Skeletal muscle cell (primary cell): ENCODE data around the gene HDAC7.
A peak's percentile ranks its signal among the peaks of the same experiment; 100 is the strongest.

Experiments used
- DNase-seq: peaks from one replicate; pipeline ENCODE4 v3.0.0-alpha.2; 2010; ENCODE audit warnings: low read depth
- H3K4me3 ChIP-seq: 2 replicates; pipeline ENCODE4 v1.5.1; 2011; ENCODE audit warnings: low read depth, mild to moderate bottlenecking, control low read depth, low read length, moderate library complexity

HDAC7 gene

DNA sequence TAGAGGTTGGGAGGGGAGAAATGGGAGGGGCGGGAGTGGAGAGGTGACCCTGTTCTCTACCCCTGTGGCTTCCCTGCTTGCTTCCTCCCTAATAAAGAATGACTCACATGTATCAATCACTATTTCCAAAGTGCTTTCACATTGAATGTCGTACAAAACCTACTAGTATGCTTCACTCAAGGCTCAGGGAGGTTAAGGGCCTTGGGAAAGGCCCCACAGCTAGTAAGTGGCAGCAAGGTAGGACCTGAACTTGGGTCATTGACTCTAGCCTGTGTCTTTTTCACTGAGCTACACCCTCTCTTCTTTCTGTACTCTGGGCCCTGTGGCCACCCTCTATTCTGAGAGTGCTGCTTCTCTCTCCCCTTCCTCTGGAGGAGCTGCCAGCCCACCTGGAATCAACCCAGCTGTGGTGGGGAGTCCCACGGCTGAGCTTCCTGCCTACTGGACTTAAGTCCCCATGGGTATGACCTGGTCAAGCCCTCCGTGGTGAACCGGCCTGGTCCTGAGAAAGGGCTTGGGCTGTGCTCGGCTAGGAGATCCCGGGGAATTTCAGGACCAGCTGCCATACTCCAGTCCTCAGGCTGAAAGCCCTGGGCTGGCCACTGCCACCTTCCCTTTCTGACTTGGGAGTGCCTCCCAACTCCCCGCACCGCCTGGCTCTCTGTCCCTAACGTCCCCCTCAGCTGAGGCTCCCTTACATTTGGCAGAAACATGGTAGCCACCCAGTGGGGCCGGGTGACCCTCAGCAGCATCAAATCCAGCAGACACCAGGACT is 33.6 kb downstream of the HDAC7 start:
- no peak overlapping the region for H3K4me3 ChIP-seq

DNA sequence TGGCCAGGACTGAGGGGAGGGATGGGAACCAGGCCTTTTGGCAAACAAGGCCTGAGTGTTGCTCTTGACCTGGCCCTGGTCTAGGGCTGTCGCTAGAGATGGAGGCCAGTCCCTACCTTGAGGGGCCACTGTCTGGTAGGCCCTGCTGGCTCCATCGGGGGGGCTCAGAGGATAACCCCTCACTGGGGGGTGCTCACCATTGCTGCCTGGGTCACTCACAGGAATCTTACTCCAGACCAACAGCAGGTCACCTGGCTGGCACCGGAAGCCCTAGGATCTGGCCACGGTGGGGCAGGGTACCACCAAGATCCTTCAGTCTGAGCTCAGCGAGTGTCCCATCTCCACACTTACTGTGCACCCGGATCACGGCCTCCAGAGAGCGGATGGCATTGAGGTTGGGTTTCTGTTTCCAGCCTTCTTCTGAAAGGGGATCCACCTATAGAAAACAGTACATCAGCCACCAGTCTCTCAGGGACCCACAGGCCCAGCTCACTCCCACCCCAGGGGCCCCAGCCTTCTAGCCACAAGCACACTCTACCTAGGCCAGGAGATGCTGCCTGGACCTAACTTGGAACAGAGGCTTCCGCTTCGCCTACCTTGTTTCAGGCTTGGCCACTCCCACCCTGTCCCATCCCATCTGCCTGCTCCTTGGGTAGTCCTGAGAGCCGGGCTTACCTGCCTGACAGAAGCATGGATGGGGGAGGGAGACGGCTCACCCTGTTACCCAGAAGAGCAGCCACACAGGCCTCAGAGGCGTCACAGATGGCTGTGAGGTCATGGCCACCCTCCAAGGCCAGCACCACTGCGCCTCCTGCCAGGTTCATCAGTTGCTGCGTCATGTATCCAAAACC is 34.4 kb downstream of the HDAC7 start:
- no peak for DNase-seq
- H3K4me3 ChIP-seq = no peak overlapping the region

More for the DNA sequence above, 33.6 kb downstream of the HDAC7 start:
- no peak for DNase-seq

DNA sequence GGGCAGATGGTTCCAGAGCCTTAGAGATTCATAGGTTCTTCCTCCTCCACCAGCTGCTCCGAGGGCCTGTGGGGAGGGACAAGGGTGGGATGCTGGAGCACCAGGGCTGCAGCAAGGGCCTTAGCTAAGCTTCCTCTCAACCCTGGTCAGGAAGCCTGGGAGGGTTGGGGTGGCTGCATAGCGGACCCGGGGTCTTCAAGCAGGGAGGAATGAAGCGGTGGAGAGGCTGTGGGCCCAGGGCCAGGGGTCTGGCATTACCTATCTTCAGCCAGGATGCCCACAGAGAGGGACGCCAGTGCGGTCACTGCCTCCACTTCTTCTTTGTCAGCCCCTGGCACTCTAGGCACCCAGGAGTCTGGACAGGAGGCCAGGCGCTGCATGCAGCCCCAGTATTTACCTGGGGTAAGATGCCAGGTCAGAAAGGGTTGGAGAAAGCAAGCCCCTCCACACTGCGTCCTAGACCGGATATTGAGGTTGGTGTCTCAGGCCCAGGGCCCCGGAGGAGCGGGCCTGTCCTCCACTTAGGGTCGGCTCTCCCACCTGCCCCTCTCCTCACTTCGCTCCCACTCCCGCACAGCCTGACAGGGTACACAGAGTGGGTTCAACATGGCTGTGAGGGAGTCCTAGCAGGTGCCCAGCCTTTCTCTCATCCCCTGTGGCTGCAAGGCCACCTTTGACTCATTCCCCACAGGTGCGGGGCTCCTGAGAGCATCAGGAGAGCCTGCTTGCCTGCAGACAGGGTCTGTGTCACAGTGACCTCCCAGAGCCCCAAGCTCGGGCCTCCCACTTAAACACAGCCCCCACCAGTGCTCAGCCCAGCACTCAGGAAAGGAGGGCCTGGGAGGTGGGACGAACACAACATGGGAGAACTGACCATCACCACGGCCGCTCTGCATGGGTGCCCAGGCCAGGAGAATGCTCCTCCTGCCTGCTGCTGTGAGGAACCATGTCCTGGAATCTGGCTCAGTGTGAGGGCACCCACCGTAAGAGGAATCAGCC is 35.6 kb downstream of the HDAC7 start:
- DNase-seq = no peak
- H3K4me3 ChIP-seq = no peak overlapping the region

DNA sequence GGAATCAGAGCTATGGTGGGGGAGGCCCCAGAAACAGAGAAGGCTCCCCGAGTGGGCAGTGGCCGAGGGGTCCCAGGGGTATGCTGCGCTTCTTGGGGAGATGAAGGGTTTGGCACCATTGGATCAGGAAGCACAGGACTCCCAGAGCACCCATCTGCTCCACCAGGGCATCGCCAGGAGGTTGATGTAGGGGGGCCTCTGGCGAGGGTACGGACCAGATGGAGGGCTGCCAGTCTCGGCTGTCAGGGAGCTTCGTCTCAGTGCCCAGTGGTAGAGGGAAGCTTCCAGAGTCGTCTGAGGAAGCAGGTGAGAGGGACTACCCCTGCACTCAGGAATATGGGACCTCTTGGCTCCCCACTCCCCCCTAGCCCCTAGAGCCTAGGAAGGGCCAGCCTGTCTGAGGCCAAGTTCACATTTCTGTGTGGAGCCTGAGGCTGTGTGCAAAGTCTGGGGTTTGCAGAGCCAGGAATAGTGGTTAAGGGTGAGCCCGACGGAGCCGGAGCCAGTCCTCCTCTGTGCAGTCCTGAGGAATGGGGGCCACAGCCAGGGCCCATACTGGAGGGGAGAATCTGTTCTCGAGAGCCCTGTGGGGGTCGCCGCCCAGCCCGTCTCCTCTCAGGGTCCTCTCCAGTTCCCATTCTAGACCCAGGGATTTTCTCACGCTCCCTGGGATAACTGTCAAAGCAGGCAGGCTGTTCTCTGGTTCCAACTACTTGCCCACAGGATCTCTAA is 36.5 kb downstream of the HDAC7 start:
- H3K4me3 ChIP-seq = no peak overlapping the region
- no peak for DNase-seq

DNA sequence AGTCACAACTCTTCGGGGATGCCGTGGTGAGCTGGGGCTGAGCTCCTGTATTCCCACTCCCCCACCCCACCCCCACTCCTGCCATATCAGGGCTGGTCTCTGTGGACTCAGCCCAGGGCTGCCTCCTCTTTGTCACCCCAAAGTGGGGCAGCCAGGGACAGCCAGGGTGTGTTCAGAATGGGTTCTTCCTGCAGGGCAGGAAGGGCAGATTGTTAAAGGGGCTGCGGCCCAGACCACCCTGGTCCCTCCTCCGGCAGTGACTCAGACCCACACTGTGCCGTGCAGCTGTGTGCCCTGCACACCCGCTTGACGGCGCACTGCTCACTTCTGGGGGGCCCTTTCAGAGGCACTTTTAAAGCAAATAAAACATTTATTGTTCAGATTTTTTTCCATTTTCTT is 37.3 kb downstream of the HDAC7 start:
- H3K4me3 ChIP-seq = no peak overlapping the region
- no peak for DNase-seq

DNA sequence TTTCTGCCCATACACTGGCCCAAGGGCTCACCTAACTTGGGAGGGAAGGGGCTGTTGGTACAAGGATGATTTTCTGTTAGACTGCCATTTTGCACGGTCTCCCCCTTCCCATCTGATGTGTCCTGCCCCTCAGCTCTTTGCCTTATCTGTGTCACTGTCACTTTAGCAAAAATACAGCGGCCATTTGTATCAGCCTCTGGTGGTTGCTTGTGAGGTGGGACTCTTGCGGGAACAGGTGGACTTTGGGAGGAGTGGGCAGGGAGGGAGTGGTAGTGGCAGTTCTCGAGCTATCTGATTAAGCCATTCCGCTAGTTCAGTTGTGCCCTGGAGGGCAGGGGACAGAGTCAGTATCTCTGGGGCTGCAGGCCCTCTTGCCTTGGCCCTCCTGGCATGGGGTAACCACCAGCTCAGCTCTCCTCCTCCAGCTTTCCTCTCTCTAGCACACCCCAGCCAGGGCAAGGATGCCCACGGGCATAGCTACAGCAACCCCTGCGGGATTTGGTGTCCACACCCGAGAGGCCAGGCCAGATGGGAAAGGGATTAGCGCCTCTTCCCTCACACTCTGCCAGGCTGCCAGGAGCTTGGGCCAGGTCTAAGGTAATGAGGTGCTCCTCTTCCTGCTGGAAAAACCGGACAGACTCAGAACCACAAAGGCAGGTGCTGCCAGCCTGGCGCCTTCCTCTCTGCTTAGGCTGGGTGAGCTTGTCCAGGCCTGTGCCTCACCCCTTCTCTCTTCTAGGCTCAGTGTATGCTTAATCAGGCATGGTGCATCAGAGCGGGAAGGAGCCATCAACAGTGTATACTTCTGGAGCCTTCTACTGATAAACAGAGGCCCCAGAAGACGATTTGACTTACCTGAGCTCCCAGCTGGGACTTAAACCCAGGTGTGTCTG is 38.0 kb downstream of the HDAC7 start:
- no peak for DNase-seq
- H3K4me3 ChIP-seq = no peak overlapping the region

DNA sequence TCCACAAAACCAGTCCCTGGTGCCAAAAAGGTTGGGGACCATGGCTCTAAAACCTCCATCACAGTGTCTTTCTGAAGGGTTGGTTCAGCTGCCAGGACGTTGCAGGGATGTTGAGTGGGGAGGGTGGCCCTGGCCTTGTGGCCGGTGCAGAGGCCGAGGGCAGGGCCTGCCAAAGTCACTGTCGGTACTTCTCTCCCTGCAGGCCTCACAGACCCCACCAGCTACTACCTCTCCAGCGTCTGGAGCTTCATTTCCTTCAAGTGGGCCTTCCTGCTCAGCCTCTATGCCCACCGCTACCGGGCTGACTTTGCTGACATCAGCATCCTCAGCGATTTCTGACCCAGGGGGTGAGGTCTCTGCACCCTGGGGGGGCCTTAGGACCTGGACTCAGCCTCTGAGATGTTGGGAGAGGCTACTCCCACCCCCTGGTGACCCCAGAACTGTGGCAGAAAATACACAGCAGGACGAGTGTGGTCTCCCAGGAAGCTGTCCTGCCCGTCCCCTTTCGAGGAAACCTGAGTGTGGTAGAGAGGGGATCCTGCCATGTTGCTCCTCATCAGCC is 39.7 kb downstream of the HDAC7 start:
- no peak for DNase-seq
- H3K4me3 ChIP-seq = no peak overlapping the region

DNA sequence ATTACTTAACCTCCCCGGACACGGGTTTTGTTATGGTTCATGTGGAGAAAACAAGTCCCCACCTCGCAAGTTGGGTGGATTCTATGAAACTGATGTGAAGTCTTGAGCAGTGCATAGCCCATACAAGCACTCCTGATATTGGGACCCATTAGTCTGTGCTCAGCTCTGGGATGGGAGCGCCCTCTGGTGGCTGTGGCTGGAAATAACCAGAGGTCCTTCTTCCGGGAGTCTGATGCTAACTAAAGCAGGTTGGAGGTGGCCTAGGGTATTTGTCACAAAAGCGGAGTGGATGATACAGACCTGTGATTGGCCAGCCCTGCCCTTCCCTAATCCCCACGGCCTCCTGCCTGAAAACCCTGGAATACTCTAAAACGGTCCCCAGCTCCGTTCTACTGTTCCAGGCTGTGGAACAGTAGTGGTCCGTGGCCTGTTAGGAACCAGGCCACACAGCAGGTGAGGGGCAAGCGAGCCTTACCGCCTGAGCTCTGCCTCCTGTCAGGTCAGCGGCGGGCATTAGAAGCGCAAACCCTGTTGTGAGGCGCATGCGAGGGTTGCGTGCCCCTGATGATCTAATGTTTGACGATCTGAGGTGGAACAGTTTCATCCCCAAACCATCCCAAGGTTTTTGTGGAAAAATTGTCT is 40.3 kb downstream of the HDAC7 start:
- H3K4me3 ChIP-seq = no peak overlapping the region
- DNase-seq = no peak

DNA sequence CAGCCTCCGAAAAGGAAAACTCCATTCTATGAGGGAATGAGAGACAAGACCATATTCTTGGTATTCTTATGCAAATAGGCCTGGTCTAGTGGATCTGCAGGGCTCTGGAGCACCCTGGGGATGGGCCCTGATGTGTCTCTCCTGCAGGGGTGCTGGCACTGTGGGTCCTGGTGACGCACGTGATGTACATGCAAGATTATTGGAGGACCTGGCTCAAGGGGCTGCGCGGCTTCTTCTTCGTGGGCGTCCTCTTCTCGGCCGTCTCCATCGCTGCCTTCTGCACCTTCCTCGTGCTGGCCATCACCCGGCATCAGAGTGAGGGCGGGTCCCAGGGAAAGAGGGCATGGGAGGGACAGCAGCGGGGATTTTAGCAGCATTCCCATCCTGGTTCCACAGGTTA is 40.8 kb downstream of the HDAC7 start:
- DNase-seq = no peak
- H3K4me3 ChIP-seq = no peak overlapping the region

DNA sequence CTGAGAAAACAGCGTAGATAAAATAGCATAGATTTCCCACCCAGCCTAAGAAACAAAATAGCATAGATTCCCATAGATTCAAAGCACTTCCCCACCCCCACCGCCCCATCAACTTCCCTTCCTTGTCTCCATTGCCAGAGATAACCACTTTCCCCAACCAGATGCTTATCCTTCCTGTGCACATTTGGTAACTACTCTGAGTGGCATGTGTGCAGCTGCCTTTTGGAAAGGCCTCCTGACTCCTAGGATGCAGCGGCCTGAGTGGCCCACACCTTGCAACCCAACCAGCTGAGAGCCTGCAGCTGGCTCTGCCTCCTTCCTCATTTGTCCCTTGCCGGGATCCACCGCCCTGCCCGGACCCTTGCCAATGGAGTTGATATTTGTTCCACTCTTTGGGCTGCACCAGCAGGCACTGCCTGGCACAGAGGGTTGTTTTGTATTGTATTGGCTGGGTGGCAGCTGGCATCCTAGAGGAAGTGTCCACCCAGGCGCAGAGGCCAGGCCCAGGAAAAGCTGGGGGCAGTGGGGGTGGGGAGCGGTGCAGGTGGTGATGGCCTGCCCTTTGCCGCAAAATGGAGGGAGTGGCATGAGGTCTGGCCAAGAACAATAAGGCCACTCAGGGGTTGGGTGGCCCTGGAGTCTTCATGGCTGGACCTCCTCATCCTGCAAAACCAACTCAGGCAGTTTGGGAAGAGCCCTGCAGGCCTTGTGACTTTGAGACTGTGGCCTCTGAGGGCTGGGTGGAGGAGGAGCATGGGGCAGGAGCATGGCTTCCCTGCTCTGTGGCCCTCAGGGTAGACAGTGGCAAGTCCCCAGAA is 41.8 kb downstream of the HDAC7 start:
- no peak overlapping the region for H3K4me3 ChIP-seq
- DNase-seq = no peak

DNA sequence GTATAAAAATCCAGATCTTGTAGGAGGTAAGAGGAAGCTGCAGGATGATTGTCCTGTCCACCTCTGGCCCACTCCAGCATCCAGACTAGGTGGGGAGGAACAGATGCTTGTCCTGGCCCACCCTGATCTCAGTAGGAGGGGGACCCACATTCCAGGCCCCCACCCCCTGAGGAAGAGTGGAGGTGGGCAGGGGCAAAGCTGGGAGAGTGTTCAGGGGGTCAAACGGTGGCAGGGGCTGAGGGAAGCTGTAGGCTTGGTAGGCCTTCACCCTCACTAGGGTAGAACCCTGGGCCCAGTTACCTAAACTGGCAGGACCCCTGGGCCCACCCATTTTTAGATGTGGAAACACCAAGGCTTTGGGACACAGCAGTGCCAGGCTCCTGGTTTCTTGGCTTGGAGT is 42.6 kb downstream of the HDAC7 start:
- no peak for DNase-seq
- H3K4me3 ChIP-seq = no peak overlapping the region

DNA sequence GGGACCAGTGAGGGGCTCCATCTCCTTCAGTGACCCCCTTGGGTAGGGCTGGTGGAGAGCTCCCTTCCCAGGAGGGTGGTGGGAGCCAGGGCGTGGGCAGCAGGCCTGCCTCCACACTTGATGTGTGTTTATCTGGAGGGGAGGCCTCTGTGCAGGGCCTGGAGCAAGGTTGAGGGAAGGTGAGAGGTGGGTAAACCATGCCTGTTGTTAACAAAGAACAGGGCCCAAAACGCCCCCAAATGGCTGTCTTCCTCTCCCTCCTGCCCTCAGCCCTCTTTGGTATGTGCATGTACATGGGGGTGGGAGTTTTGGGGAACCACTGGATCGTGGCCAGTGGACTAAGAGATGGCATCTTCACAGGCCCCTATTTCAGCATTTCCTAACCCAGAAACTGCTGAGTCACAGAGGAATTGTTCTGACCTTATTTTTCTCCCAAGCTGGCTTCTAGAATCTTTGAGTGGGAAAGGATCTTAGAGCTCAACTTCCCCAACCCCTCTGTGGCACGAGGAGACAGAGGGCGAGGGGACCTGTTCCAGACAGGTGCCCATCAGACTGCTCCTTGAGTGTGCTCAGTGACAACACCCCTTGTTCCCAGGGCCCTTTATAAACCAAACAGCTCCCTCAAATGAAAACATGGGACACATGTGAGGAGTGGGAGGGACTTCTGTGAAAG is 43.1 kb downstream of the HDAC7 start:
- no peak for DNase-seq
- no peak overlapping the region for H3K4me3 ChIP-seq

DNA sequence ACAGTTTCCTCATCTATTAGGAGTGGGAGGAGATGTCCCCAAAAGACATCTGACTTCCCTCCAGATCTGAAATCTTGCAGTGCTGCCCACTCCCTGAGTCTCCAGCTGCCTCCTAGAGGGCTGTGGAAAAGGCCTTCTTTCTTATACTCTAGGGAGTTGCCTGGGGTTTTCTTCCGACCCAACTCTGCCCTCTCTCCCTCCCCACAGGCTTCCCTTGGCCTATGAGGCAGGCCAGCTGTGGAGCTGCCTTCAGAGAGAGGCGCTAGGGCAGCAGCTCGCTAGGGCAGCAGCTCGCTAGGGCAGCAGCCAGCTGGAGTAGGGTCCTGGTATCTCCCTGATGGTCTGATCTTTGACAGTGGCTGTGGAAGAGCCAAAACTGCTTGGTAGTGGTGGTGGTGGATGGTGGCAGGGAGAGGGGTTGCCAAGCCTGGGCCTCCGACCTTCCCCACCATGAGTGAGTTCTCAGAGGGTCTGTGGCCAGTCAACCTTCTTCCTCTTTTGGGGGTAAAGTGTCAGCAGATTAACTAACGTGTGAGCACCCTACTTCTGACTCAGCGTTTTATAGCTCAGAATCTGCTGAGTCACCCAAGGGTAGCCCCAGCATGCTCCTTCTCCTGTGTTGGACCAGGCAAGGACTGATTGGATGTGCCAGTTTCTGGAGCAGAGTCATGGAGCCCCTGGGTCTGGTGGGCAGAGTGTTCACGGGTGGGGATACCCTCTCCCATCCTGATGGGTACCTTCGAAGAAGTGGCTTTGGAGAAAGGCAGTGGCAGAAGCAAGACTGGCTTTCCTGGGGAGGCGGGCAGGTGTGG is 44.4 kb downstream of the HDAC7 start:
- no peak overlapping the region for H3K4me3 ChIP-seq
- DNase-seq = no peak

DNA sequence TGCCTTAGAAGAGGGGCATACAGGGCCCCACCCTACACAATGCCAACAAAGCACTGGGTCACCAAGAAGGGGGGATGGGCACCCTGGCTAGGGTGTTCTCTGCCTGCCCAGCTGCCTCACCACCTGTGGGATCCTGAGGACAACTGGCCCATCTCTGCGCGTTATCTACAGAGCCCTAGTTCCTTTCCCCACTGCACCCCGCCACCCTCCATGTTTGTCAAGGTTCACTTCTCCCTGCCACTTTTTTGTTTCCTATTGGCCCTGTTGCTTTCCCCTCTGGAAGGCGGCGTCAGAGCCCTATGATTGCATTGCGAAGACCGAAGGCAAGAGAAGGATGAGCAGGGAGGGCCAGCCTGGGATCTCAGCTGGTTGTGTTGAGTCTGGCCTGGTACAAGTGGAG is 45.0 kb downstream of the HDAC7 start:
- no peak overlapping the region for H3K4me3 ChIP-seq
- no peak for DNase-seq

DNA sequence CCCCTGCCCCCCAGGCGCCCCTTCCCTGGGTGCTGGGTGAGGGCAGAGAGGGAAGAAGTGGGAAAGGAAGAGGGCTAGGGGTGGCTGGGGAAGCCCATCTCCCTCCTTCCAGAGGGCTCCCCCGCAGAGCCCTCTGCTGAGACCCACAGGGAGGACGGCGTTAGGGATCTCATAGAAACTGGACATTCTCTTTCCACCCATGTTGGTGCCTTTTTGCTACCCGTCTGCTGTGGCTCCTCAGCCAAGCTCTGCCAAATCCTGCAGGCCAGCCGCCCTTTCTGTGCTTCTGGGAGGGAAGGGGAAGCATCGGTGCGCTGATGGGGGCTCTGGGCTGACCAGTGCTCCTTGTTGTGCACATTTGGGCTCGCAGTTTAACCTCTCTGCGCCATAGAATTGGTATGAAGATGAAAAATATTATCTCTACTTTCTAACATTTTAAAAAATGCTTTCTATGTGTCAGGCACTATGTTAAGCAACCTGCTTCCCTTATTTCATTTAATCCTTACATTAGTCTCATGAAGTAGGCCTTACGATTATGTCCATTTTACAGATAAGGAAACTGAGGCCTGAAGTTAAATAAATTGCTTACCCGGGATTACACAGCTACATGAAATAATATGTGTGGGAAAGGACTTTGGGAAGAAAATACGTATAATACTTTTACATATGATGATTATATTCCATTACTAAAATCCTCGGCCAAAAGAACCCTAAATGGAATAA is 45.7 kb downstream of the HDAC7 start:
- H3K4me3 ChIP-seq = peak overlapping the region; percentile 56
- no peak for DNase-seq
